Measurements from ENCODE around the gene TRPM7. TPM values are rescaled to one million over a fixed set of nuclear protein-coding genes. Genes with fewer than 3 reads are reported as not detected.
"Not testable (repeated sequence)": the region's sequence is repeated elsewhere in the genome, so short reads cannot be mapped to it uniquely, and the experiment has no call there.

Gene TRPM7
- total and polyA plus RNA-seq, 8 donors: 4.0 to 92.8 (median 27.8) TPM

DNA sequence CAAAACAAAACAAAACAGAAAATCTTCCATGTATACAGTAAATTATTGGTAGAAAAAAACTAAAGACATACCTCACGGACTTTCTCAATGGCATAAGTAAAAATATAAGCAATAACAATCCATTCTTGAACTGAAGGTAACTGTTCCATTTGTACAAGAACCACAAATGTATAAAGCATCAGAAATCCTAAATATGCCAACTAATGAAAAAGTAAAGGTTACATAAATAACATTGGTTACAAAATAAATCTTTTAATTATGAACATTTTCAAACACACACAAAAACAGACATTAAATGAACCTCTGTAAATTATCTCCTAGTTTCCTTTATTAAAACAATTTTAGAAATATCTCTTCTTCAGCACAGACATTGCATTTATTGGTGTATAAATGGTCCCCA lies 79.5 kb downstream of the TRPM7 start:
- DNase-seq: no peak
- H3K27me3 ChIP-seq: no peaks in the 10 kb centered on the region
- WGBS, 5 donors: 93 to 100% (median 96%) methylated on average over 1 of the region's 1 CpG
- intact Hi-C loops (cut with DNase I; ENCODE audit: low total_unique reads): no loop called here
- H3K27ac ChIP-seq: no peak overlapping the region
- no peaks in the 10 kb centered on the region for H3K9me3 ChIP-seq
- no peak overlapping the region for H3K4me3 ChIP-seq
- H3K4me1 ChIP-seq: no peaks in the 10 kb centered on the region
- H3K36me3 ChIP-seq: peaks cover 29 to 98% (median 96%) of the 10 kb centered on the region in 4 donors
- TF ChIP-seq, protein P1, sequence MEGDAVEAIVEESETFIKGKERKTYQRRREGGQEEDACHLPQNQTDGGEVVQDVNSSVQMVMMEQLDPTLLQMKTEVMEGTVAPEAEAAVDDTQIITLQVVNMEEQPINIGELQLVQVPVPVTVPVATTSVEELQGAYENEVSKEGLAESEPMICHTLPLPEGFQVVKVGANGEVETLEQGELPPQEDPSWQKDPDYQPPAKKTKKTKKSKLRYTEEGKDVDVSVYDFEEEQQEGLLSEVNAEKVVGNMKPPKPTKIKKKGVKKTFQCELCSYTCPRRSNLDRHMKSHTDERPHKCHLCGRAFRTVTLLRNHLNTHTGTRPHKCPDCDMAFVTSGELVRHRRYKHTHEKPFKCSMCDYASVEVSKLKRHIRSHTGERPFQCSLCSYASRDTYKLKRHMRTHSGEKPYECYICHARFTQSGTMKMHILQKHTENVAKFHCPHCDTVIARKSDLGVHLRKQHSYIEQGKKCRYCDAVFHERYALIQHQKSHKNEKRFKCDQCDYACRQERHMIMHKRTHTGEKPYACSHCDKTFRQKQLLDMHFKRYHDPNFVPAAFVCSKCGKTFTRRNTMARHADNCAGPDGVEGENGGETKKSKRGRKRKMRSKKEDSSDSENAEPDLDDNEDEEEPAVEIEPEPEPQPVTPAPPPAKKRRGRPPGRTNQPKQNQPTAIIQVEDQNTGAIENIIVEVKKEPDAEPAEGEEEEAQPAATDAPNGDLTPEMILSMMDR (IDR thresholded peaks at IDR 0.05): no peak
- TF ChIP-seq POLR2A (IDR thresholded peaks at IDR 0.05): no peak
- no peak for TF ChIP-seq EP300 (IDR thresholded peaks at IDR 0.05)
- no peak for TF ChIP-seq POLR2AphosphoS5 (IDR thresholded peaks at IDR 0.05)

DNA sequence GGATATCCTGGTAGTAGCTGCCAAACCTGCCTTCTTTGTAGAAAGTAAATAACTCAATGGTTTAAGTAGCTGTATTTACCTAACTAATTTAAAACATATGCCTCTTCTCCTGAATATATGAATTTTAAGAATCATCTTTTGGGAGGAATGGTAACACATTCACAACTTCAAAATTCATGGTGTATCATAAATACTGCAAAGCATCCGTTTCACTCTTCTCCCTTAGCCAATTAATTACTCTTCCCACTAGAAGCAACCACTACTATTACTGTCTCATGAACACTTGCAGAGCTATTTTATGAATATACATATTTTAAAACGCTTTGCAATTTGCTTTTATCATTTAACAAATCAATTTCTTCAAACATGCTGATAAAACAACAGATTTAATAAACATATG lies 81.1 kb downstream of the TRPM7 start:
- WGBS, 5 donors: 86 to 93% (median 87%) methylated on average over 2 of the region's 2 CpGs
- Histone ChIP-seq H3K27ac (no peak overlapping the region), H3K4me1 (no peaks in the 10 kb centered on the region), H3K27me3 (no peaks in the 10 kb centered on the region), H3K9me3 (no peaks in the 10 kb centered on the region), H3K4me3 (no peak overlapping the region), H3K36me3 (peaks cover 19 to 99% (median 96%) of the 10 kb centered on the region in 4 donors)
- no peak for TF ChIP-seq EP300 (IDR thresholded peaks at IDR 0.05)
- TF ChIP-seq, protein P1 (IDR thresholded peaks at IDR 0.05): no peak
- TF ChIP-seq POLR2A (IDR thresholded peaks at IDR 0.05): no peak
- TF ChIP-seq POLR2AphosphoS5 (IDR thresholded peaks at IDR 0.05): no peak
- intact Hi-C loops (cut with DNase I; ENCODE audit: low total_unique reads): no loop called here
- no peak for DNase-seq

DNA sequence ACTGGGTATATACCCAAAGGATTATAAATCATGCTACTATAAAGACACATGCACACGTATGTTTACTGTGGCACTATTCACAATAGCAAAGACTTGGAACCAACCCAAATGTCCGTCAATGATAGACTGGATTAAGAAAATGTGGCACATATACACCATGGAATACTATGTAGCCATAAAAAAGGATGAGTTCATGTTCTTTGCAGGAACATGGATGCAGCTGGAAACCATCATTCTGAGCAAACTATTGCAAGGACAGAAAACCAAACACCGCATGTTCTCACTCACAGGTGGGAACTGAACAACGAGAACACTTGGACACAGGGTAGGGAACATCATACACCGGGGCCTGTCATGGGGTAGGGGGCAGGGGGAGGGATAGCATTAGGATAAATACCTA lies 84.6 kb downstream of the TRPM7 start:
- H3K9me3 ChIP-seq; H3K4me1 ChIP-seq; DNase-seq; H3K27ac ChIP-seq; H3K4me3 ChIP-seq; intact Hi-C loops (cut with DNase I; ENCODE audit: low total_unique reads); H3K27me3 ChIP-seq: not testable (repeated sequence)
- WGBS, 5 donors: 93 to 100% (median 98%) methylated on average over 3 to 5 of the region's 5 CpGs
- peaks cover 25 to 99% (median 94%) of the 10 kb centered on the region in 4 donors for H3K36me3 ChIP-seq

DNA sequence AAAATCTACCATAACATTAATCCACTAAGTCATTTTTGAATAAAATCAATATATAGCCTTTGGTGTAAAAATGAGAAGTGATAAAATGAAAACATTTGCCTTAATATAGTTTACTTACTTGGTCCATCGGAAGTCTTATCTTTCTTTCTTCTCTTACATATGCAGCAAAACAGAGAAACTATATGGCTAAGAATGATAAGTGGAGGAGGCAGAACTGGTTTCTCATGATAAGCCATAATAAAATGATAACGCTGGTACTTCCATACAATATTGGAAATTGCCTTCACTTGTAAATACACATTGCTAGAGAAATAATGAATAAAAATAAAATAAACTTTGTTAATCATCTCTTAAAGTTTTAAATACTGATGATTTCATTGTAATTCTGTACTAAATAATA lies 92.3 kb downstream of the TRPM7 start:
- Histone ChIP-seq H3K27me3 (no peaks in the 10 kb centered on the region), H3K9me3 (no peaks in the 10 kb centered on the region), H3K4me1 (no peaks in the 10 kb centered on the region), H3K36me3 (peaks cover 43 to 99% (median 95%) of the 10 kb centered on the region in 4 donors), H3K27ac (no peak overlapping the region), H3K4me3 (no peak overlapping the region)
- TF ChIP-seq POLR2A (IDR thresholded peaks at IDR 0.05) (no peak), EP300 (IDR thresholded peaks at IDR 0.05) (no peak), POLR2AphosphoS5 (IDR thresholded peaks at IDR 0.05) (no peak)
- TF ChIP-seq, protein P1 (IDR thresholded peaks at IDR 0.05): no peak
- 47 to 84% (median 63%) methylated on average over 2 of the region's 2 CpGs for WGBS, 5 donors
- no peak for DNase-seq
- intact Hi-C loops (cut with DNase I; ENCODE audit: low total_unique reads): no loop called here

DNA sequence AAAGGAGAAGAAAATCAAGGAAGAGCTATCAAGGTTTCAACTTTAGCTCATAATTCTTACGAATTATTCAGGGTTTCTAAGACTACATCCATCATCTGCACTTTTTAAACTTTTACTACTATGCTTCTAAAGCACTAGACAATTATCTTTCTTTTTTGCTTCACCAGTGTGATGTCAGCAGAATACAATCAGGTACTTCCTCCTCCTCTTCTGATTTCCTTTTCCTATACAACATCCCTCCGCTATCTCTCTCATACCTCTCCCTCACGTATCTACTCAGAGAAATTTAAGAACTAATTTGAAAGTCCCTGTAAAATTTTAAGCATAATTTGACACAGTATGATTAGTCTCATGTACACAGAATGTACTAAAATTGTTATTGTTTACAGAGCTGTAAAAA lies 92.8 kb downstream of the TRPM7 start:
- 81 to 92% (median 88%) methylated on average over 3 of the region's 3 CpGs for WGBS, 5 donors

More for the DNA sequence above, 92.8 kb downstream of the TRPM7 start:
- TF ChIP-seq, protein P1 (IDR thresholded peaks at IDR 0.05): no peak
- TF ChIP-seq POLR2A (IDR thresholded peaks at IDR 0.05) (no peak), POLR2AphosphoS5 (IDR thresholded peaks at IDR 0.05) (no peak), EP300 (IDR thresholded peaks at IDR 0.05) (no peak)
- no peaks in the 10 kb centered on the region for H3K27me3 ChIP-seq
- peaks cover 49 to 99% (median 96%) of the 10 kb centered on the region in 4 donors for H3K36me3 ChIP-seq
- no peak for DNase-seq
- H3K27ac ChIP-seq: no peak overlapping the region
- intact Hi-C loops (cut with DNase I; ENCODE audit: low total_unique reads): no loop called here
- H3K9me3 ChIP-seq: no peaks in the 10 kb centered on the region
- H3K4me3 ChIP-seq: no peak overlapping the region
- no peaks in the 10 kb centered on the region for H3K4me1 ChIP-seq

Measured in stomach (tissue), 9 donors.